GM23248 (cell line): Measurements from ENCODE around the gene NPY2R.

Experiments
- EZH2 ChIP-seq: fragments of 200-600 bp; sonication (generic); IDR thresholded peaks from 2 replicates; pipeline ENCODE4 v1.6.1; 2018; ENCODE audit warnings: antibody characterized with exemption, mild to moderate bottlenecking; ENCODE audit not compliant: insufficient read depth, poor library complexity, severe bottlenecking
- EZH2phosphoT487 ChIP-seq: fragments of 200-600 bp; sonication (generic); IDR thresholded peaks from 2 replicates; pipeline ENCODE4 v1.6.1; 2018; ENCODE audit warnings: antibody characterized with exemption, moderate library complexity, mild to moderate bottlenecking, low read depth; ENCODE audit not compliant: insufficient read depth

- TF ChIP-seq EZH2: no peak
- TF ChIP-seq EZH2phosphoT487: no peak
Measured at GRCh38 chr4:155161357-155161756, 47.1 kb upstream of the NPY2R start.
